Calu3 (cell line): ENCODE data around the gene UST. TPM values are rescaled to one million over a fixed set of nuclear protein-coding genes. Genes with fewer than 3 reads are reported as not detected.
A peak's percentile ranks its signal among the peaks of the same experiment; 100 is the strongest.
"Not testable (repeated sequence)": the region's sequence is repeated elsewhere in the genome, so short reads cannot be mapped to it uniquely, and the experiment has no call there.

ENCODE experiments used
- BruUV-seq: library from RNA; stranded (reverse); fragments of 400-500 nt; replicated peaks from 2 replicates; lab custom pipeline; 2021; lab: Mats Ljungman, UMichigan
- CTCF ChIA-PET: fragments of 300-600 bp; sonication (Branson Sonifier 250); formaldehyde crosslinking; loops from one replicate; lab custom pipeline; 2022; ENCODE audit warnings: antibody characterized with exemption; lab: Charles Lee
- DNase-seq: peaks from one replicate; pipeline ENCODE4 v3.0.0; 2022
- H3K27ac Mint-ChIP-seq: one replicate; pipeline ENCODE4 v1.8.0; 2022; ENCODE audit warnings: mixed read lengths; ENCODE audit not compliant: unreplicated experiment
- H3K27me3 Mint-ChIP-seq: one replicate; pipeline ENCODE4 v1.8.0; 2022; ENCODE audit warnings: mixed read lengths; ENCODE audit not compliant: unreplicated experiment
- H3K36me3 Mint-ChIP-seq: one replicate; pipeline ENCODE4 v1.8.0; 2022; ENCODE audit warnings: mild to moderate bottlenecking, moderate library complexity, mixed read lengths; ENCODE audit not compliant: insufficient read depth, unreplicated experiment
- H3K4me1 Mint-ChIP-seq: one replicate; pipeline ENCODE4 v1.8.0; 2022; ENCODE audit warnings: mild to moderate bottlenecking, low read depth, mixed read lengths; ENCODE audit not compliant: unreplicated experiment
- H3K4me3 Mint-ChIP-seq: one replicate; pipeline ENCODE4 v1.8.0; 2022; ENCODE audit warnings: mild to moderate bottlenecking, low read depth, moderate library complexity, mixed read lengths; ENCODE audit not compliant: unreplicated experiment
- H3K9me3 Mint-ChIP-seq: one replicate; pipeline ENCODE4 v1.8.0; 2022; ENCODE audit warnings: low read depth, mixed read lengths; ENCODE audit not compliant: unreplicated experiment
- intact Hi-C: fragments of 100-400 bp; cut with micrococcal nuclease; formaldehyde crosslinking; loops from one replicate; pipeline ENCODE4 v1.10.0; 2022; ENCODE audit not compliant: unreplicated experiment
- total RNA-seq: library from RNA; stranded (reverse); gene quantifications from 2 replicates; pipeline ENCODE4 v1.2.3, GENCODE V29; 2022
- TF ChIP-seq, protein P1 (sequence below): fragments of 200-600 bp; IDR thresholded peaks from one replicate; pipeline ENCODE4 v1.8.0; 2022; ENCODE audit warnings: antibody characterized with exemption; ENCODE audit not compliant: unreplicated experiment

The UST gene
- total RNA-seq, 1 experiment from 2014 or later = 2.4 TPM

DNA sequence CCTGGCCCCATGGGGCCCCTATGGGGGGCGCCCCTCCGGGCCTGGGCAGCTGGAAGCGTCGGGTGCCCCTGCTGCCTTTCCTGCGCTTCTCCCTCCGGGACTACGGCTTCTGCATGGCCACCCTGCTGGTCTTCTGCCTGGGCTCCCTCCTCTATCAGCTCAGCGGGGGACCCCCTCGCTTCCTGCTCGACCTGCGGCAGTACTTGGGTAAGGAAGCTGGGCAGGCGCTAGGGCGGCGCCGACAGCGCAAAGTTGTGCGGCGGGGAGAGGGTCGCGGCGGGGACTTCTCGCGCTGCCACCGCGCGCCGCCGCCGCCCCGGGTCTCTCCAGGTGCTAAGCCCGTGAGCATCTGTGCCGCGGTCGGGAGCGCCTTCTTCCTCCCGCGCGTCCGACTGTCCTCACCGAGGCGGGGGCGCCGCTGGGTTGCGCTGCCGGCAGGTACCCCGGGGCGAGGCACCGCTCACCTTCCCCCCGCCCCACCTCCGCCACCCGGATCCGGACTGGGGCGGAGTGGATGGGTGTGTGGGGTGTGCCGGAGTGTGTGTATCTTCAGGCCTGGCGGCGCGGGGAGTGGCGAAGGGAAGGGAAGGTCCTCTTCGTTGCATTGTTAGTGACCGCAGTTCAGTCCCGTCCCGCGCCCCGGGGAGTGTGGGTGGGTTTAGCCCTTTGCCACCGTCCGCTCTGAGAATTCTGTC lies 788 bp downstream of the UST start:
- peak overlapping the region; percentile 90 for H3K4me3 Mint-ChIP-seq
- peak; percentile 22 for DNase-seq
- no peak overlapping the region for H3K27ac Mint-ChIP-seq
- CTCF ChIA-PET = no interaction called here
- H3K36me3 Mint-ChIP-seq = peaks cover 16% of the 10 kb centered on the region
- intact Hi-C loops = loop anchor here (10.0 kb wide), 1 partner anchor 87 kb away; no protein-coding TSS in a partner anchor
- peaks cover 16% of the 10 kb centered on the region for H3K27me3 Mint-ChIP-seq
- H3K4me1 Mint-ChIP-seq = peaks cover 39% of the 10 kb centered on the region
- no TSS peak for BruUV-seq
- TF ChIP-seq, protein P1, sequence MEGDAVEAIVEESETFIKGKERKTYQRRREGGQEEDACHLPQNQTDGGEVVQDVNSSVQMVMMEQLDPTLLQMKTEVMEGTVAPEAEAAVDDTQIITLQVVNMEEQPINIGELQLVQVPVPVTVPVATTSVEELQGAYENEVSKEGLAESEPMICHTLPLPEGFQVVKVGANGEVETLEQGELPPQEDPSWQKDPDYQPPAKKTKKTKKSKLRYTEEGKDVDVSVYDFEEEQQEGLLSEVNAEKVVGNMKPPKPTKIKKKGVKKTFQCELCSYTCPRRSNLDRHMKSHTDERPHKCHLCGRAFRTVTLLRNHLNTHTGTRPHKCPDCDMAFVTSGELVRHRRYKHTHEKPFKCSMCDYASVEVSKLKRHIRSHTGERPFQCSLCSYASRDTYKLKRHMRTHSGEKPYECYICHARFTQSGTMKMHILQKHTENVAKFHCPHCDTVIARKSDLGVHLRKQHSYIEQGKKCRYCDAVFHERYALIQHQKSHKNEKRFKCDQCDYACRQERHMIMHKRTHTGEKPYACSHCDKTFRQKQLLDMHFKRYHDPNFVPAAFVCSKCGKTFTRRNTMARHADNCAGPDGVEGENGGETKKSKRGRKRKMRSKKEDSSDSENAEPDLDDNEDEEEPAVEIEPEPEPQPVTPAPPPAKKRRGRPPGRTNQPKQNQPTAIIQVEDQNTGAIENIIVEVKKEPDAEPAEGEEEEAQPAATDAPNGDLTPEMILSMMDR = no peak
- no peaks in the 10 kb centered on the region for H3K9me3 Mint-ChIP-seq

DNA sequence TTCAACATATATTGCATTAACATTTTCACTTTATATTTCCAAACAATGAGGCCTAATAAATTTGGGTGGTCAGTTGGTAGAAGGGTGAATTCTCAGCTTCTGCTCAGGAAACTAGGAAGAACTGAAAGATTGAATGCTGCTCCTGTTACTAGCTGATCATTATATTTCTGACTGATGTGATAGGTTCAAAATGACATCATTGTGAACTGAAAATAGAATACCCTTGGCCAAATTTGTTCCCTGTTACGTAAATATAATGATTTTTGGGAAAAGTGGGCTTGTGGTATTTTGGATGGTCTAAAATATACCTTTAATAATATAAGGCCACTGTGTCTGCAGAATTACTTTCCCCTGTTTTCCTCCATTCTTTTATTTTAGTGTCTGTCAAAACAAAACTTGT lies 2.8 kb downstream of the UST start:
- TF ChIP-seq, protein P1 = no peak

DNA sequence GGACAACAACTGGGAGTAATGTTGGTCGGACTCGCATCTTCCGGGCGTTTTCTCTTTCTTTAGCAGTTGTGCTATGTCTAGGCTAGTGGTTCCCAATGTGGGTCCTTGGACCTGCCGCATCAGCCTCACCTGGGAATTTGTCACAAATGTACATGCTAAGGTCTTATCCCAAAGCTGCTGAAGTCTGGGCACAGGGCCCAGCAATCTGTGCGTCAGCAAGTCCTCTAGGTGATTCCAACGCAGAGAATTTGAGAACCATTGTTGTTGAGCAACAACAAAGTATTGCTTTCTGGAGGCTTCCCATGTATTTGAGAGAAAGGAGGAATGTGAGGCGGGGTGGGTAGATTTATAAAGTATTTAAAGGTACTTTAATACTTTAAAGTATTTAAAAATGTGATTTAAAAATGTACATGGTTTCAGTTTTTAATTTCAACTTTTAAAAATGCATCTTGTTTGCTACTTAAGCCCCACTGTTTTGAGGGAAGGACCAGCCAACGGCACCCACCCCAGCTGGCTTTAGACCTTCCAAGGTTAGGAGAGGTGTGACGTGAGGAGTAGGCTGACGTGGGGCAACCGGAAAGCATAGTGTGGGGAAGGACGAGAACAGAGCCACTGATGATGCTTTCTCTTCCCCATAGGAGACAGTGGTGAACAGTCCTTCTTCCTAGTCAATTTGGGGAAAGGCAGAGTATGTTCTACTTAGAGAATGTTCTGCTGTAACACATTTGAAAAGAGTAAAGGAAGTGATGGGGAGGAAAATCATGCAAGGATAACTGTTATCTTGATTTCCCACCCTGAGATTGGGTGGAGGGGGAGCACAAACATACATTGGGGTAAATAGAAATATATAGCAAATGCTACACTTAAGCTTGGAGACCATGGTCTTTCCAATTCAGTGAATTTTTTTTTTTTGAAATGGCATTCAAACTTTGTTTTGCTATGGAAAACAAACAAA lies 4.3 kb downstream of the UST start:
- CTCF ChIA-PET = no interaction called here
- Mint-ChIP-seq H3K9me3 (no peaks in the 10 kb centered on the region), H3K36me3 (peaks cover 14% of the 10 kb centered on the region), H3K27ac (no peak overlapping the region), H3K4me1 (peaks cover 10% of the 10 kb centered on the region), H3K4me3 (no peak overlapping the region), H3K27me3 (peaks cover 16% of the 10 kb centered on the region)
- BruUV-seq = no TSS peak
- no peak for DNase-seq
- TF ChIP-seq, protein P1 = no peak
- intact Hi-C loops = no loop called here

More for the DNA sequence above, 2.8 kb downstream of the UST start:
- no peak for DNase-seq
- no peak overlapping the region for H3K4me3 Mint-ChIP-seq
- intact Hi-C loops = loop anchor here (10.0 kb wide), 1 partner anchor 85 kb away; no protein-coding TSS in a partner anchor
- peaks cover 16% of the 10 kb centered on the region for H3K36me3 Mint-ChIP-seq
- no TSS peak for BruUV-seq
- H3K27ac Mint-ChIP-seq = no peak overlapping the region
- CTCF ChIA-PET = no interaction called here
- no peaks in the 10 kb centered on the region for H3K9me3 Mint-ChIP-seq
- peaks cover 22% of the 10 kb centered on the region for H3K4me1 Mint-ChIP-seq
- H3K27me3 Mint-ChIP-seq = peaks cover 16% of the 10 kb centered on the region

DNA sequence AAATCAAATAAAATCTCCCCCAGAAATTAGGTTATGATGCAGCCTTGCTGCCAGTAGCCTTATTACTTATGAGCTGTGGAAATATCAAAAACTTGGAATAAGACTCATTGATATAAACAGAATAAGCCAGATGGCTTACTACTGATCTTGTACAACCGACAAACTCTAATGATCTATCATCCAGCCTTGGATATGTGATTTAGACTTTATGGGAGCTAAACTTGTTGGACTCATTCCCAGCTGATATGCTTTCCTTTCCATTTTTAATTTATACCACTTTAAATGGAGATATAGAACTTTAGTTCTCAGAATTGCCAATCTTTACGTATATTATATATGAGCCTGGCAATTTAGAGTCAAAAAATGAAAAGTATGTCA lies 5.0 kb downstream of the UST start:
- peaks cover 16% of the 10 kb centered on the region for H3K27me3 Mint-ChIP-seq
- BruUV-seq = no TSS peak
- DNase-seq = no peak
- no peak overlapping the region for H3K27ac Mint-ChIP-seq
- TF ChIP-seq, protein P1 = no peak
- H3K4me3 Mint-ChIP-seq = no peak overlapping the region
- intact Hi-C loops = no loop called here
- H3K4me1 Mint-ChIP-seq = peaks cover 9% of the 10 kb centered on the region
- peaks cover 8% of the 10 kb centered on the region for H3K36me3 Mint-ChIP-seq
- no peaks in the 10 kb centered on the region for H3K9me3 Mint-ChIP-seq
- CTCF ChIA-PET = no interaction called here

DNA sequence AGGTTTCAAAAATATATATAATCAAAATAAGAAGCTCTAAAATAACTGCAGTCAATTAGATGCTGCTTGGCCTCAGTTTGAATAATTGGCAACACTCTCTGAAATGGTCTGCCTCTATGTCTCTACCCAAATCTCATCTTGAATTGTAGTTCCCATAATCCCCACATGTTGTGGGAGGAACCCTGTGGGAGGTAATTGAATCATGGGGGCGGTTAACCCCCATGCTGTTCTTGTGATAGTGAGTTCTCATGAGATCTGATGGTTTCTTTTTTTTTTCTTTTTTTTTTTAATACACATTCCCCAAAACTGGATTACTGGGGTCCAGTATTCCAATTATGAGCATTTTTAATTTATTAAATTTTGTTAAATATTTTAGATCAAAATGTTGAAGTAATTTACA lies 8.5 kb downstream of the UST start:
- H3K27ac Mint-ChIP-seq, H3K4me1 Mint-ChIP-seq, intact Hi-C loops, H3K36me3 Mint-ChIP-seq, H3K9me3 Mint-ChIP-seq, H3K4me3 Mint-ChIP-seq, CTCF ChIA-PET, DNase-seq, BruUV-seq, H3K27me3 Mint-ChIP-seq: not testable (repeated sequence)
